Measurements from ENCODE around the gene CLEC9A.

DNA sequence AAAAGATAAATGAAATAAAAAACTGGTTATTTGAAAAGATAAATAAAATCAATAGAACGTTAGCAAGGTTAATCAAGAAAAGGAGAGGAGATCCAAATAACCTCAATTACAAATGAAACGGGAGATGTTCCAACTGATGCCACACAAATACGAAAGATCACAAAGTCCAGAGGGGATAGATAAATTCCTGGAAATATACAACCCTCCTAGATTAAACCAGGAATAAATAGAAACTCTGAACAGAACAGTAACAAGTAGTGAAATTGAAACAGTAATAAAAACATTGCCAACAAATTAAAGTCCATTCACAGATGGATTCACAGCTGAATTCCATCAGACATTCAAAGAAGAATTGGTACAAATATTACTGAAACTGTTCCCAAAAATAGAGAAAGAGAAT lies 55.9 kb downstream of the CLEC9A start:
- TF ChIP-seq, protein P1, sequence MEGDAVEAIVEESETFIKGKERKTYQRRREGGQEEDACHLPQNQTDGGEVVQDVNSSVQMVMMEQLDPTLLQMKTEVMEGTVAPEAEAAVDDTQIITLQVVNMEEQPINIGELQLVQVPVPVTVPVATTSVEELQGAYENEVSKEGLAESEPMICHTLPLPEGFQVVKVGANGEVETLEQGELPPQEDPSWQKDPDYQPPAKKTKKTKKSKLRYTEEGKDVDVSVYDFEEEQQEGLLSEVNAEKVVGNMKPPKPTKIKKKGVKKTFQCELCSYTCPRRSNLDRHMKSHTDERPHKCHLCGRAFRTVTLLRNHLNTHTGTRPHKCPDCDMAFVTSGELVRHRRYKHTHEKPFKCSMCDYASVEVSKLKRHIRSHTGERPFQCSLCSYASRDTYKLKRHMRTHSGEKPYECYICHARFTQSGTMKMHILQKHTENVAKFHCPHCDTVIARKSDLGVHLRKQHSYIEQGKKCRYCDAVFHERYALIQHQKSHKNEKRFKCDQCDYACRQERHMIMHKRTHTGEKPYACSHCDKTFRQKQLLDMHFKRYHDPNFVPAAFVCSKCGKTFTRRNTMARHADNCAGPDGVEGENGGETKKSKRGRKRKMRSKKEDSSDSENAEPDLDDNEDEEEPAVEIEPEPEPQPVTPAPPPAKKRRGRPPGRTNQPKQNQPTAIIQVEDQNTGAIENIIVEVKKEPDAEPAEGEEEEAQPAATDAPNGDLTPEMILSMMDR (IDR thresholded peaks at IDR 0.05) = no peak
- no peak for TF ChIP-seq POLR2A (IDR thresholded peaks at IDR 0.05)
